Memory B cell (primary cell): ENCODE data around the gene MAPK4.
"Not testable (repeated sequence)": the region's sequence is repeated elsewhere in the genome, so short reads cannot be mapped to it uniquely, and the experiment has no call there.

Source experiments
- ATAC-seq: fragments of 150-1000 bp; cut with Tn5 transposase; 2 replicates; pipeline ENCODE4 v1.10.0; 2021; ENCODE audit warnings: low read depth, mild to moderate bottlenecking, moderate library complexity
- DNase-seq, 2 donors: peaks; one replicate each; pipeline ENCODE4 v3.0.0; 2022; ENCODE audit warnings: low spot score in 2 of 2
- H3K27ac Mint-ChIP-seq: one replicate; pipeline ENCODE4 v1.8.0; 2022; ENCODE audit warnings: mild to moderate bottlenecking, moderate library complexity, mixed read lengths
- H3K27me3 Mint-ChIP-seq: one replicate; pipeline ENCODE4 v1.8.0; 2022; ENCODE audit warnings: mixed read lengths
- H3K36me3 Mint-ChIP-seq: one replicate; pipeline ENCODE4 v1.8.0; 2022; ENCODE audit warnings: mild to moderate bottlenecking, mixed read lengths
- H3K4me1 Mint-ChIP-seq: one replicate; pipeline ENCODE4 v1.8.0; 2022; ENCODE audit warnings: mixed read lengths
- H3K4me3 Mint-ChIP-seq: one replicate; pipeline ENCODE4 v1.8.0; 2022; ENCODE audit warnings: mild to moderate bottlenecking, moderate library complexity, mixed read lengths
- H3K9me3 Mint-ChIP-seq: one replicate; pipeline ENCODE4 v1.8.0; 2022; ENCODE audit warnings: mixed read lengths

The MAPK4 gene

DNA sequence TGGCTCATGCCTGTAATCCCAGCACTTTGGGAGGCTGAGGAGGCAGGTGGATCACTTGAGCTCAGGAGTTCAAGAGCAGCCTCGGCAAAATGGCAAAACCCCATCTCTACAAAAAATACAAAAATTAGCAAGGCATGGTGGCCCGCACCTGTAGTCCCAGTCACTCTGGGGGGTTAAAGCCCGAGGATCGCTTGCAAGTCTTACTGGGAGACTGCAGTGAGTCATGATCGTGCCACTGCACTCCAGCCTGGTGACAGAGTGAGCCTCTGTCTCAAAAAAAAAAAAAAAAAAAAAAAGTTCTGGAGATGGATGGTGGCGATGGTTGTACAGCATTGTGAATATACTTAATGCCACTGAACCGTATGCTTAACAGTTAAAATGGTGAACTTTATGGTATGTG is 147.4 kb downstream of the MAPK4 start:
- H3K27ac Mint-ChIP-seq, H3K27me3 Mint-ChIP-seq, H3K4me3 Mint-ChIP-seq, H3K9me3 Mint-ChIP-seq, DNase-seq, H3K4me1 Mint-ChIP-seq, ATAC-seq, H3K36me3 Mint-ChIP-seq: not testable (repeated sequence)

DNA sequence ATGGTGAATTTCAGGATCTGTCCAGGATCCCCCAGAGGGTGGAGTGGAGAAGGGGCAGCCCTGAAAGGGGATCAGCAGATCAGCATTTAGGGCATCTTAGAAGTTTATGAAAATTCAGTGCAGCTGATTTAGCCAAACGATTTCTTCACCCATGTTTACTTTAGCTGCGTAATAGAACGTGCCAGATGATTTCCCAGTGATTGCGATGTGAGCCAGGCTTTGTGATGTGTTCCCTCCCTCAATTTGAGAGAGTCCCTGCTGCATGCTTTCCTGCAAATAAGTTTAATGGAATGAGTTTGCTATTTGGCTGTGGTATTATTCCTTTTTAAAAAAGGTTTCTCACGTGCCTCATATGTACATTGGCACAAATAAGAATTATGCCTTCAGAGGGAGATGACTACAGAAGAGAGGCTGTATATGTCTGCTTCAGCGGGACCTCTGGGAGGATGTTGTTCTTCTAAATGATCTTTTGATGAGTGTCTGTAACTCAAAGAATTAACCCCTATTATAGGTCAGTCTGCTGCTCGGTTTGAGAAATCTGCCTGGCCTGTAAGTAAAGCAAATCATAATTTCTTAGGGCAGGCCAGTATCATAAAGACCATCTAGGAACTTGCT is 148.1 kb downstream of the MAPK4 start:
- Mint-ChIP-seq H3K27me3 (peaks cover 4% of the 10 kb centered on the region), H3K9me3 (no peaks in the 10 kb centered on the region), H3K27ac (no peak overlapping the region), H3K4me3 (no peak overlapping the region), H3K4me1 (no peaks in the 10 kb centered on the region), H3K36me3 (no peaks in the 10 kb centered on the region)
- ATAC-seq = no peak
- DNase-seq = no peak

DNA sequence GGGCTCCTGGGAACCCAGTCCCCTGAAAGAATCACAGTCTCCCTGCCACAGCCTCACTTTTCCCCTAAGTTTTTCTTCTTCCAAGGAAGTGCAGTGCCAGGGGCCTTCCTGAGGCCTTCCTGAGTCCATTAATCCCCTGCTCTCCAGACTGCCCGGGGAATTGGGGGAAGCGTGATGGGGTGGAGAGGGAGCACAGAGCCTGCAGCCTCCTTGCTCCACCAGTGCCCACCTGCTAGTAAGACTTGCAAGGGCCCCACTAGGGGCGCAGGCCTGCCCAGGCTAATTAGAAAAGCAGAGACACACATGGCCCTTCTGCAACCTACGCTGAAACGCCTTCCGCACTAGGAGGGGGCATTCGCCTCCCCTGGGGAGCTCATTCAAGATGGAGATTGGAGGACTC is 149.3 kb downstream of the MAPK4 start:
- no peaks in the 10 kb centered on the region for H3K36me3 Mint-ChIP-seq
- H3K27ac Mint-ChIP-seq = no peak overlapping the region
- H3K27me3 Mint-ChIP-seq = peaks cover 1% of the 10 kb centered on the region
- no peaks in the 10 kb centered on the region for H3K9me3 Mint-ChIP-seq
- DNase-seq (no peak), ATAC-seq (no peak)
- no peak overlapping the region for H3K4me3 Mint-ChIP-seq
- H3K4me1 Mint-ChIP-seq = no peaks in the 10 kb centered on the region

DNA sequence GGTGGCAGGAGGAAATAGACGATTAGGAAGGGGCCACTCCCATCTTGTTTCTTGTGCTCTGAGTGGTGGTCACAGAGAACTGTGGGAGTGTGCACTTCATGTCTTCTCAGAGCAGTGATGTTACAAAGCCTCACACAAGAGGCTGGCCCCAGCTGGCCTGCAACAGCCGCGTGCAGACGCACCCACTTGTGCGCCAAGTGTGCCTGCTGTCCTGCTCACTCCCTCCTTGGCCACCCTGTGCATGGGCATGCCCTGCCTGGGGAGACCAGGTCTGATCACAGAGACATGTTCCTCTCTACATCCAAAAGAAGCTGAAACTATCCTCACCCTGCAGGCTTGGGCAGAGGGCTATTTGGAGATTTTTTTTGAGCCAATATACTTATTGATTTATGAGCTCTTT is 151.5 kb downstream of the MAPK4 start:
- Mint-ChIP-seq H3K27me3 (peaks cover 9% of the 10 kb centered on the region), H3K36me3 (peaks cover 3% of the 10 kb centered on the region)

DNA sequence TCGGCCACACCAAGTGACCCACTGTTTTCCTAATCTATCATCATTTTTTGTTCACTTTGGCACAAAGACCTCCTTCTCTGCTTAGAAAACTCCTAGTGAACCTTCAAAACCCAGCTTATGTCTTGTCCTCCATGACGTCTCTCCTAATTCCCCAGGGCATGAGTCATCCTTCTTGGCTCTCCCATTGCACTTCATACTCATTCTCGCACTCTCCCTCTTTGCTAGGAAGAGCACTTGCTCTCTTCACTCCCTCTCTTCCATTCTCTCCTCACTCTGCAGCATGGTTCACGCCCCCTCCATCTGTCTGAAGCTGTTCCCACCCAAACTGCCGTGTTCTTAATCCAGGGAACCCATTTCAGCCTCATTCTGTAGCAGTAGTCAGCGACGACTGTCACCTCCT is 156.0 kb downstream of the MAPK4 start:
- no peak for ATAC-seq
- H3K27ac Mint-ChIP-seq = no peak overlapping the region
- H3K27me3 Mint-ChIP-seq = peaks cover 13% of the 10 kb centered on the region
- H3K36me3 Mint-ChIP-seq = peaks cover 4% of the 10 kb centered on the region
- no peak overlapping the region for H3K4me3 Mint-ChIP-seq
- peaks cover 11% of the 10 kb centered on the region for H3K9me3 Mint-ChIP-seq
- no peak for DNase-seq
- H3K4me1 Mint-ChIP-seq = no peaks in the 10 kb centered on the region

More for the DNA sequence above, 151.5 kb downstream of the MAPK4 start:
- H3K4me3 Mint-ChIP-seq = no peak overlapping the region
- no peak for ATAC-seq
- no peak for DNase-seq
- no peak overlapping the region for H3K27ac Mint-ChIP-seq
- H3K9me3 Mint-ChIP-seq = peaks cover 6% of the 10 kb centered on the region
- H3K4me1 Mint-ChIP-seq = no peaks in the 10 kb centered on the region

DNA sequence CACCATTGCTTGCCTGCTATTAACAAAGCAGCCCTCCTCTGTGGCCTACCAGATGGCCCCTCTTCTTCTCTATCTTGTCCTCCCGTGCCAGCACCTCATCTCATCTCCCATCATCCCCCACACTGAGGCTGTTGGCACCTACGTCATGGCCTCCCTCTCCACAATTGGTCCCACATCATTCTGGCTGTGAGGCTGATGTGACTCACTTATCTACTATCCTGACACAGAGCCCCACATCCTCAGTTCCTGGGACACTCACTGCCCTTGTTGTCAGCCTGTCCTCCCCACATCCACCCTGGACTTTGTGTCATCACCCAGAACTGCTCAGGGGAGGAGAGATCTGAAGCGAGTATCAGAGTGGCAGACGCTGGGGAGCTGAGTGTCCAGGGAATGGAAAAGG is 157.0 kb downstream of the MAPK4 start:
- H3K27me3 Mint-ChIP-seq = peaks cover 13% of the 10 kb centered on the region
- H3K27ac Mint-ChIP-seq = no peak overlapping the region
- peaks cover 11% of the 10 kb centered on the region for H3K9me3 Mint-ChIP-seq
- H3K36me3 Mint-ChIP-seq = peaks cover 4% of the 10 kb centered on the region
- ATAC-seq = no peak
- no peak overlapping the region for H3K4me3 Mint-ChIP-seq
- no peak for DNase-seq
- H3K4me1 Mint-ChIP-seq = no peaks in the 10 kb centered on the region

DNA sequence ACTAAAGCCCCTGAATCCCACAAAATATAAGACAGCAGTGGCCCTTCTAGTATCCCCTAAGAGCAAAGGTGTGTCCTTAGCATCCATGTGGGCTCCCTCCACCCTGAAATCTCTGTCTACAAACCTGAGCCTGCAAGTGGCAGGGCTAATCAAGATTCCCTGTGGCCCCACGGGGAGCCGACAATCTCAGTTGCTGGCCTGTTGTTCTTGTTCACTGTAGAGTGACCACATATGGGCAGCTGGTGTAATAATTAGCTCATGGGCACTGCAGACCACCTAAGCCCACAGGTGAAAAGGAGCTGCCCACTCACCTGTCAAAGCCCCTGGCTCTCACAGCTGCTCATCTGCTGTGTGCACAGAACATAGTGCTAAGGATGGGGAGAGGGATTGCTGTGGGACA is 157.7 kb downstream of the MAPK4 start:
- H3K36me3 Mint-ChIP-seq = peaks cover 4% of the 10 kb centered on the region
- DNase-seq = no peak
- H3K4me1 Mint-ChIP-seq = no peaks in the 10 kb centered on the region
- H3K27ac Mint-ChIP-seq = no peak overlapping the region
- H3K9me3 Mint-ChIP-seq = peaks cover 11% of the 10 kb centered on the region
- no peak for ATAC-seq
- peaks cover 13% of the 10 kb centered on the region for H3K27me3 Mint-ChIP-seq
- H3K4me3 Mint-ChIP-seq = no peak overlapping the region

DNA sequence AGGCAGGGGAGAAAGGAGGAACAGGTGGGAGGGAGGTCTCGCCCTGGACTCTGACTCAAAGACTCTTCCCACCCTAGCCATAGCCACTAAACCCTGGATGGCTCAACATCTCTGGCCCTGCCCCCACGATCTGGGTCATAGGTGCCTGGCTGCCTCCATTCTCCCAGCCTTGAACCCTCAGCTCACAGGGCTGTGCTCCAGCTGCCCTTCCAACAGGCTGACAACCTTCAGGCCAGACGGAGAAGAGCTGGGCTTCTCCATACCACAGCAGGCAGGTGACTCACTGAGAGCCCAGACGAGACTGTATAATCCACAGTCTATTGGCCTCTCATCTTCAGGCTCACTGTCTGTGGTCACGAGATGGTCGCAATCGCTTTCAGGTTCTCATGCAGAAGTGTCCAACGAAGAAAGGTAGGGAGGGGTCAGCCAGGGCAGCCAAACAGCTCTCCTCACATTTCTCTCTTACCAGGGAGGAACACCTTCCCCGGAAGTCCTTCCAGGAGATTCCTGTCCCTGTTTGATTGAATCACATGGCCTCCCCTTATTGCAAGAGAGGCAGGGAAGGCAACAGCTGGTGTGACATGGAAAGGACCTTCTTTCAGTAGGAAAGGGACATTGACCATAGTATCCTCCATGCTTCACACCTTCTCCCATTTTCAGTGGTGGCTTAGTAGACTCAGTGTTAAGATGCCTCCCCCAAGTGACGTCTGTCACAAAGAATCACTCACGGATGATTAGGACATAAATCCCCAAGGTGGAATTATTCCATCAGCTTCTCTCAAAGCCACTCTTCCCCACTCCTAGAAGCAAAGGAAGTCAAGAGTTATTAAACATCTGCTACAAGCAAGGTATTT is 159.8 kb downstream of the MAPK4 start:
- Mint-ChIP-seq H3K4me3 (no peak overlapping the region), H3K4me1 (no peaks in the 10 kb centered on the region), H3K36me3 (peaks cover 4% of the 10 kb centered on the region), H3K27ac (no peak overlapping the region), H3K9me3 (peaks cover 11% of the 10 kb centered on the region), H3K27me3 (peaks cover 15% of the 10 kb centered on the region)
- DNase-seq (no peak), ATAC-seq (no peak)

DNA sequence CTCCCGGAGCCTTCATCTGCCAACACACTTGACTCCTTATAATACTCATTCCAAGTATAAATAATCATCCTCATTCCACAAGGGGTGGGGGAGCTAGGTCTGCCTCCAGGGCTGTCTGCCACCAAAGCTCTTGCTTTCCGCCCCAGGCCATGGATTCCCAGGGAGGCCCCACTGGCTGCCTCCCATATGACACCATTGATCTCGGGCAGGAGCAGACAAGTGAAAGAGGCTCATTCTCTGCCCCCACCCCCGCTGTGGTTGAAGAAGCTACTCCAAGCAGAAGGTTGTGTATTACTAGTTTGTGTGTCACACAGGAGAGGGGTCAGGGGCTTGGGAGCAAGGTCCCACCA is 160.4 kb downstream of the MAPK4 start:
- Mint-ChIP-seq H3K4me1 (no peaks in the 10 kb centered on the region), H3K36me3 (peaks cover 4% of the 10 kb centered on the region), H3K9me3 (peaks cover 11% of the 10 kb centered on the region), H3K4me3 (no peak overlapping the region), H3K27me3 (peaks cover 13% of the 10 kb centered on the region), H3K27ac (no peak overlapping the region)
- DNase-seq = no peak
- ATAC-seq = no peak

DNA sequence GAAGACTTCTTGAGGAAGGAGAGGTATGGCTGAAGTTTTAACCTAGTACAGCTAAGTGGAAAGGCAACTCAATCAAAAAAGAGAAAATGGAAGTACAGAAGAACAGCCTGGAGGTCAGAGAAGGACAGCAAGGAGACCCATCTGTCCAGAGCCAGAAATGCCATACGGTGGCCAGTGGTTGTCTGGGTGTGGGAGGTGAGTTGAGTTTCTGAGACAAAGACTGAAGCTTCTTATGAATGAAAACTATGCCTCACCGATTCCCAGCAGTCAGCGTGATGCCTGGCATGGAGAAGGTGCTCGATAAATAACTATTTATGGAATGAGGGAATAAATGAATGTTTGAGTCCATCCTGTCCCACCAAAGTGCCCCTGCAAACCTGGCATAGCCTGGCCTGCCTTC is 161.1 kb downstream of the MAPK4 start:
- H3K36me3 Mint-ChIP-seq = peaks cover 2% of the 10 kb centered on the region
- ATAC-seq (no peak), DNase-seq (no peak)
- H3K27me3 Mint-ChIP-seq = peaks cover 10% of the 10 kb centered on the region
- peaks cover 8% of the 10 kb centered on the region for H3K9me3 Mint-ChIP-seq
- H3K4me3 Mint-ChIP-seq = no peak overlapping the region
- no peak overlapping the region for H3K27ac Mint-ChIP-seq
- H3K4me1 Mint-ChIP-seq = no peaks in the 10 kb centered on the region

DNA sequence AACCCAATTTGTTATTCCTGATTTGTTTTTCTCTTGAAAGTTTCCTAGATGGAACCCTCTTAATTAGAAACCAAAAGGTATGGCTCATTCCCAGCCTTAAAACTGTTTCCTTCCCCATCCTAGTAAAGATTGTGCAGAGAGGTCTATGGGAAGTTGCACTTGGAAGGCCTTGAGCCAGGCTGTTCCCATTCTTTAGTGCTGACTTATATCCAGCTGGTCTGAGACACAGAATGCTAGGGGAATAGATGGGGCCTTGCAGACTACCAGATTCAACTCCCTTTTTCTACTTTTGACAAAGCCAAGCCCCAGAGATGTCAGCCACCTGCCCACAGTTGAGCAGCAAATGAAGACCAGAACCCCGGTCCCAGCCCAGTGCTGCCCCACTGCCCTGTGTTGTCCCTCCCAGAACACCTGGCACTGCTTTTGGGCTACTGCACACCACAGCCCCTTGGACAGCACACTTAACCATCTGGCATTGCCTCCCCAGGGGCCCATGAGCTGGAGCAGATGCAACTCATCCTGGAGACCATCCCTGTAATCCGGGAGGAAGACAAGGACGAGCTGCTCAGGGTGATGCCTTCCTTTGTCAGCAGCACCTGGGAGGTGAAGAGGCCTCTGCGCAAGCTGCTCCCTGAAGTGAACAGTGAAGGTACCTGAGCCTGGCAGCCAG is 161.7 kb downstream of the MAPK4 start:
- Mint-ChIP-seq H3K4me1 (no peaks in the 10 kb centered on the region), H3K4me3 (no peak overlapping the region), H3K27me3 (peaks cover 8% of the 10 kb centered on the region), H3K36me3 (peaks cover 1% of the 10 kb centered on the region), H3K27ac (no peak overlapping the region), H3K9me3 (peaks cover 4% of the 10 kb centered on the region)
- no peak for DNase-seq
- ATAC-seq = no peak

DNA sequence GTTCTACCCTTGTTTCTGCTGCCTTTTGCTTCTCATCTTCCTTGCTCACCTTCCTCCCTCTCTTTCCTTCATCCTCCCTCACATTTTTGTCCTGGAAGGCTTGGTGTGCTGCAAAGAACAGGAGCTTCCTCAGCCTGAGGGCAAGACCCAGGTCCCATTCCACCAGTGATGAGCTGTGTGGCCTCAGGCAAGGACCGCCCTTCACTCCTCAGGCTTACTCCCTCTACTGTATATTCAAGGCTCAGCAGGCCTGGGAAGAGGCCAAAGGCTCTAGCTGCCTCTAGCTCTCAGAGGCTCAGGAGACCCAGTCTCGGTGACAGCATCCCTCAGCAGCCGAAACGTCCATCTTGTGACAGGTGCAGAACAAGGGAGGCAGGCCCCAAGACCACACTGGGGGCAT is 162.4 kb downstream of the MAPK4 start:
- Mint-ChIP-seq H3K9me3 (no peaks in the 10 kb centered on the region), H3K4me1 (peaks cover 3% of the 10 kb centered on the region), H3K27me3 (peaks cover 4% of the 10 kb centered on the region), H3K4me3 (no peak overlapping the region), H3K27ac (no peak overlapping the region), H3K36me3 (no peaks in the 10 kb centered on the region)
- ATAC-seq (no peak), DNase-seq (no peak)

DNA sequence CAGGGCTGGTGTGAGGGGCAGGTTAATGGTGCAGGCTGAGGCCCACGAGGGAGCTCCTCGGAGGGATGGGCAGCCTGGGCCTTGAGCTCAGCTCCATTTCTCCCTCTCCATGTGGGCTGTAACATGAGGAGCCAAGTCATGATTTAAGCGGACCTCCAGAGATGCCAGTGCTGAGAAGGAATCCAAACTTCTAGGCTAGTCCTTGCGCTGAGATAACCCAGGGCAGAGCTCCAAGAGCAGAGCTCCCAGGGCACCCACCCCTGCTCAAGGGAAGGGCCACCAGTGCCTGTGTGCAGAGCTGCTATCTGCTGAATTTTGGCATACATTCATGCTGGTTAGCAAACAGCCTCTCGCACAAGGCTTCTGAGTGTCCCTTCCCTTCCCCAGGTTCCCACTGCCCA is 164.9 kb downstream of the MAPK4 start:
- H3K36me3 Mint-ChIP-seq = no peaks in the 10 kb centered on the region
- no peak overlapping the region for H3K4me3 Mint-ChIP-seq
- H3K27me3 Mint-ChIP-seq = peaks cover 4% of the 10 kb centered on the region
- no peaks in the 10 kb centered on the region for H3K9me3 Mint-ChIP-seq
- ATAC-seq = no peak
- H3K27ac Mint-ChIP-seq = no peak overlapping the region
- H3K4me1 Mint-ChIP-seq = peaks cover 3% of the 10 kb centered on the region
- DNase-seq = no peak

DNA sequence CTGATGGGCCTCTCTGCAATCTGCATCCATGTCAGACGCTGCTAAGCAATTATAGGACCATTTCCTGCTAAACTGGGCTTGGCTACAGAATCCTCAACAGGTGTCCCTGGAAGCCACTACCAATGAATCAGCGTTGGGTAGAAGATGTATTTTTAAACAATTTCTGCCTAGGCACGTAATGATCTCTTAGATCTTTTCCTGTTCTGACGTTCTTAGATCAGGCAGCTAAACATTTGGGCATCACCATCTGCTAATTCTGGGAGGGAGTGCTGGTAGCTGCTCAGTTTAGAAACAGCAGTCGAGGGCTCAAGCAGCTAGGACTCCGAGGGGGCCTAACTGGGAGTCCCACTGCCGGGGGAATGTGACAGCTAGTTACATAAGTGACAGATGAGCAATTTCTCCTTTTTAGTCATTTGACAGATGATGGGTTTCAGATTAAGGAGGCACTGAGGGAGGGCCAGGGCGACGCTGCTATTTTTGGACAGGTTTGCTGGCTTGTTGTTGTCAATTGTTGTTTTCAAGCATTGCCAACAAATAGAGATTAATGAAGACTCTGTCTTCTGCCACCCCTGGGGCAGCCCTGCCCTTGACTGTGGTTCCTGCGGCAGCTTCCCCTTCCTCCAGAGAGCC is 167.2 kb downstream of the MAPK4 start:
- H3K27ac Mint-ChIP-seq = no peak overlapping the region
- peaks cover 8% of the 10 kb centered on the region for H3K27me3 Mint-ChIP-seq
- ATAC-seq (no peak), DNase-seq (no peak)
- H3K4me3 Mint-ChIP-seq = no peak overlapping the region
- H3K4me1 Mint-ChIP-seq = peaks cover 3% of the 10 kb centered on the region
- no peaks in the 10 kb centered on the region for H3K9me3 Mint-ChIP-seq
- H3K36me3 Mint-ChIP-seq = no peaks in the 10 kb centered on the region
